GM21526 (cell line): ENCODE data around the gene SLC38A2.
"Not testable (repeated sequence)": the region's sequence is repeated elsewhere in the genome, so short reads cannot be mapped to it uniquely, and the experiment has no call there.

Experiments
- ATAC-seq: cut with Tn5 transposase; IDR thresholded peaks from one replicate; pipeline ENCODE4 v1.9.1; 2021; ENCODE audit warnings: moderate library complexity; ENCODE audit not compliant: unreplicated experiment, low FRiP score

SLC38A2 gene

DNA sequence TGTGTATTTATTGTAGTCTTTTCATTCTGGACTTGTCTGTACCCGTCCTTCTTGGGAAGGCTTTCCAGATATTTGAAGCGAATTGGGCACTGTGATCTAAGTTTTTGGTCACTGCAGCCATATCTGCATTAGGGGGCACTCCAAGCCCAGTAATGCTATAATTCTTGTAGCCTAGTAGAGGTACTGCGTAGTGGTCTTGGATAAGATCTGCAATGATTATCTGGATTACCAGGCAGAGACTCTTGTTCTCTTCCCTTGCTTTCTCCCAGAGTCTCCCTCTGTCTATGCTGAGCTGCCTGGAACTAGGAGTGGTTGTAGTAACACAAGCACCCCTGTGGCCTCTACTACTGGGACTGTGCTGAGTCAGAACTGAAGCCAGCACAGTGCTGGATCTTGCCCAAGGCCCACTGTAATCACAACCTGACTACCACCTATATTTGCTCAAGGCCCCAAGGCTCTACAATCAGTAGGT, 30.0 kb downstream of the SLC38A2 start:
- ATAC-seq: no peak

DNA sequence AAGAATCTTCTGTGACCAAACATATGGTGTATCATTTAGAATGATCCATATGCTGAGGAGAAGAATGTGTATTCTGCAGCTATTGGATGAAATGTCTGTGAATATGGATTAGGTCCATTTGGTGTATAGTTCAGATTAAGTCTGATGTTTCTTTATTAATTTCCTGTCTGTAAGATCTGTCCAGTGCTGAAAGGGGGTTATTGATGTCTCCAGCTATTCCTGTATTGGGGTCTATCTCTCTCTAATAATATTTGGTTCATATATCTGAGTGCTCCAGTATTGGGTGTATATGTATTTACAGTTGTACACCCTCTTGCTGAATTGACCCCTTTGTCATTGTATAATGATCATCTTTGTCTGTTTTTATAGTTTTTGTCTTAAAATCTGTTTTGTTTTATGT, 33.5 kb downstream of the SLC38A2 start:
- no peak for ATAC-seq

DNA sequence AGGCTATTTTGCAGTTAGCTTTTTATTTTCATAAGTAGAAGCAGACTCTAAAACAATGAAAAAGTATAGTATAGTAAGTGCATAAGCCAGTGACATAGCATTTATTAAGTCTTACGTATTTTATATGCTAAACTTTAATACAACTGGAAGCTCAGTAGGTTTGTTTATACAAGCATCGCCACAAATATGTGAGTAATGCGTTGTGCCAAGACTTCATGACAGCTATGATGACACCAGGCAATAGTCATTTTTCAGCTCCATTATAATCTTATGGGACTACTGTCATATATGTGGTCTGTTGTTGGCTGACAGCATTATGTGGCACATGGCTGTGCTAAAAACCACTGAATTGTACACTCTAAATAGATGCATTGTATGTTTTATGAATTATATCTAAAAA, 40.3 kb downstream of the SLC38A2 start:
- ATAC-seq: no peak

- not testable (repeated sequence) for ATAC-seq
Observed at GRCh38 chr12:46325075-46325474, 47.5 kb downstream of the SLC38A2 start.

- no peak for ATAC-seq
Observed at GRCh38 chr12:46320731-46321130, 51.8 kb downstream of the SLC38A2 start.

GRCh38 chr12:46318037-46318436, 54.5 kb downstream of the SLC38A2 start:
- ATAC-seq: no peak
